GM19025 (cell line): ENCODE measurements around the gene SLC25A26.

ENCODE experiments used
- ATAC-seq: cut with Tn5 transposase; IDR thresholded peaks from one replicate; pipeline ENCODE4 v1.9.1; 2021; ENCODE audit warnings: mild to moderate bottlenecking, low read depth, moderate library complexity; ENCODE audit not compliant: unreplicated experiment

Gene SLC25A26

GRCh38 chr3:66312039-66312438, 91.2 kb downstream of the SLC25A26 start:
- no peak for ATAC-seq

GRCh38 chr3:66314455-66314854, 93.7 kb downstream of the SLC25A26 start:
- no peak for ATAC-seq

GRCh38 chr3:66317750-66318376, 97.1 kb downstream of the SLC25A26 start:
- ATAC-seq, result no peak

GRCh38 chr3:66320390-66320789, 99.6 kb downstream of the SLC25A26 start:
- ATAC-seq, result no peak

GRCh38 chr3:66322436-66322835, 101.6 kb downstream of the SLC25A26 start:
- ATAC-seq, result no peak

- no peak for ATAC-seq
Measured at GRCh38 chr3:66326340-66326739, 105.5 kb downstream of the SLC25A26 start.

- no peak for ATAC-seq
Measured at GRCh38 chr3:66335671-66336070, 114.9 kb downstream of the SLC25A26 start.

GRCh38 chr3:66336333-66336766, 115.5 kb downstream of the SLC25A26 start:
- no peak for ATAC-seq

GRCh38 chr3:66338927-66339326, 118.1 kb downstream of the SLC25A26 start:
- no peak for ATAC-seq

GRCh38 chr3:66342717-66343356, 122.0 kb downstream of the SLC25A26 start:
- no peak for ATAC-seq

GRCh38 chr3:66344391-66344811, 123.6 kb downstream of the SLC25A26 start:
- no peak for ATAC-seq

- ATAC-seq, result no peak
Measured at GRCh38 chr3:66344848-66345578, 124.2 kb downstream of the SLC25A26 start.

- no peak for ATAC-seq
Measured at GRCh38 chr3:66348704-66349103, 127.9 kb downstream of the SLC25A26 start.

GRCh38 chr3:66350601-66351000, 129.8 kb downstream of the SLC25A26 start:
- no peak for ATAC-seq

GRCh38 chr3:66353039-66353438, 132.2 kb downstream of the SLC25A26 start:
- no peak for ATAC-seq

- ATAC-seq, result no peak
Measured at GRCh38 chr3:66353530-66353929, 132.7 kb downstream of the SLC25A26 start.

- no peak for ATAC-seq
Measured at GRCh38 chr3:66354001-66354400, 133.2 kb downstream of the SLC25A26 start.

GRCh38 chr3:66355394-66355793, 134.6 kb downstream of the SLC25A26 start:
- ATAC-seq, result peak; percentile 66

GRCh38 chr3:66355997-66356396, 135.2 kb downstream of the SLC25A26 start:
- no peak for ATAC-seq

- no peak for ATAC-seq
Measured at GRCh38 chr3:66361356-66361755, 140.6 kb downstream of the SLC25A26 start.

- ATAC-seq, result no peak
Measured at GRCh38 chr3:66362541-66362941, 141.7 kb downstream of the SLC25A26 start.

- no peak for ATAC-seq
Measured at GRCh38 chr3:66363148-66363547, 142.3 kb downstream of the SLC25A26 start.
